IPS-20b (cell line): ENCODE measurements around the gene TMEM94.
A peak's percentile ranks its signal among the peaks of the same experiment; 100 is the strongest.
"Not testable (repeated sequence)": the region's sequence is repeated elsewhere in the genome, so short reads cannot be mapped to it uniquely, and the experiment has no call there.

Experiments used
- H3K27ac ChIP-seq: one replicate; pipeline ENCODE4 v1.5.1; 2013; ENCODE audit warnings: low read length
- H3K27me3 ChIP-seq: 2 replicates; pipeline ENCODE4 v1.6.1; 2013; ENCODE audit warnings: mild to moderate bottlenecking, low read length, inconsistent platforms; ENCODE audit not compliant: insufficient read depth
- H3K36me3 ChIP-seq: 2 replicates; pipeline ENCODE4 v1.6.1; 2013; ENCODE audit warnings: low read depth, mild to moderate bottlenecking, inconsistent platforms, low read length, moderate library complexity; ENCODE audit not compliant: insufficient read depth
- H3K4me1 ChIP-seq: 2 replicates; pipeline ENCODE4 v1.6.1; 2013; ENCODE audit warnings: mild to moderate bottlenecking, control low read depth, inconsistent platforms, low read length, moderate library complexity; ENCODE audit not compliant: insufficient read depth
- H3K4me3 ChIP-seq: 2 replicates; pipeline ENCODE4 v1.5.1; 2013; ENCODE audit warnings: mild to moderate bottlenecking, low read length, inconsistent platforms
- H3K9ac ChIP-seq: 2 replicates; pipeline ENCODE4 v1.6.1; 2013; ENCODE audit warnings: low read depth, mild to moderate bottlenecking, inconsistent platforms, low read length, moderate library complexity
- H3K9me3 ChIP-seq: 2 replicates; pipeline ENCODE4 v1.6.1; 2013; ENCODE audit warnings: mild to moderate bottlenecking, low read depth, low read length, inconsistent platforms; ENCODE audit not compliant: insufficient read depth

The TMEM94 gene

GRCh38 chr17:75471207-75471606 is 14.8 kb downstream of the TMEM94 start:
- Histone ChIP-seq H3K36me3 (peaks cover 13% of the 10 kb centered on the region), H3K9me3 (no peaks in the 10 kb centered on the region), H3K9ac (no peak overlapping the region), H3K4me3 (no peak overlapping the region), H3K27me3 (no peaks in the 10 kb centered on the region), H3K4me1 (no peaks in the 10 kb centered on the region), H3K27ac (no peak overlapping the region)

- H3K9me3 ChIP-seq, result no peaks in the 10 kb centered on the region
- no peak overlapping the region for H3K9ac ChIP-seq
- H3K27me3 ChIP-seq, result no peaks in the 10 kb centered on the region
- H3K4me3 ChIP-seq, result no peak overlapping the region
- H3K36me3 ChIP-seq, result peaks cover 20% of the 10 kb centered on the region
- no peaks in the 10 kb centered on the region for H3K4me1 ChIP-seq
- no peak overlapping the region for H3K27ac ChIP-seq
Measured at GRCh38 chr17:75472119-75472518, 15.7 kb downstream of the TMEM94 start.

GRCh38 chr17:75473246-75473645 is 16.8 kb downstream of the TMEM94 start:
- no peak overlapping the region for H3K9ac ChIP-seq
- no peak overlapping the region for H3K4me3 ChIP-seq
- H3K9me3 ChIP-seq, result no peaks in the 10 kb centered on the region
- H3K4me1 ChIP-seq, result no peaks in the 10 kb centered on the region
- no peak overlapping the region for H3K27ac ChIP-seq
- peaks cover 21% of the 10 kb centered on the region for H3K36me3 ChIP-seq
- no peaks in the 10 kb centered on the region for H3K27me3 ChIP-seq

GRCh38 chr17:75474736-75475135 is 18.3 kb downstream of the TMEM94 start:
- H3K4me1 ChIP-seq, result no peaks in the 10 kb centered on the region
- no peaks in the 10 kb centered on the region for H3K9me3 ChIP-seq
- no peak overlapping the region for H3K4me3 ChIP-seq
- H3K36me3 ChIP-seq, result peaks cover 21% of the 10 kb centered on the region
- no peak overlapping the region for H3K9ac ChIP-seq
- no peak overlapping the region for H3K27ac ChIP-seq
- no peaks in the 10 kb centered on the region for H3K27me3 ChIP-seq

GRCh38 chr17:75475144-75475835 is 18.9 kb downstream of the TMEM94 start:
- no peak overlapping the region for H3K27ac ChIP-seq
- H3K9ac ChIP-seq, result no peak overlapping the region; the same call in 1 of the 2 replicates
- H3K4me3 ChIP-seq, result no peak overlapping the region
- H3K4me1 ChIP-seq, result no peaks in the 10 kb centered on the region
- H3K27me3 ChIP-seq, result no peaks in the 10 kb centered on the region
- H3K9me3 ChIP-seq, result no peaks in the 10 kb centered on the region
- H3K36me3 ChIP-seq, result peaks cover 21% of the 10 kb centered on the region

- H3K4me3 ChIP-seq, result no peak overlapping the region
- no peak overlapping the region for H3K27ac ChIP-seq
- H3K27me3 ChIP-seq, result no peaks in the 10 kb centered on the region
- no peaks in the 10 kb centered on the region for H3K9me3 ChIP-seq
- H3K4me1 ChIP-seq, result no peaks in the 10 kb centered on the region
- no peak overlapping the region for H3K9ac ChIP-seq
- peaks cover 21% of the 10 kb centered on the region for H3K36me3 ChIP-seq
Measured at GRCh38 chr17:75475851-75476250, 19.4 kb downstream of the TMEM94 start.

GRCh38 chr17:75476271-75476671 is 19.8 kb downstream of the TMEM94 start:
- H3K9ac ChIP-seq, result no peak overlapping the region
- H3K36me3 ChIP-seq, result peaks cover 21% of the 10 kb centered on the region
- no peaks in the 10 kb centered on the region for H3K9me3 ChIP-seq
- no peak overlapping the region for H3K4me3 ChIP-seq
- H3K4me1 ChIP-seq, result no peaks in the 10 kb centered on the region
- H3K27ac ChIP-seq, result no peak overlapping the region
- no peaks in the 10 kb centered on the region for H3K27me3 ChIP-seq

GRCh38 chr17:75476752-75477489 is 20.5 kb downstream of the TMEM94 start:
- H3K36me3 ChIP-seq, result peaks cover 17% of the 10 kb centered on the region

GRCh38 chr17:75477490-75477862 is 21.0 kb downstream of the TMEM94 start:
- peaks cover 13% of the 10 kb centered on the region for H3K36me3 ChIP-seq
- not testable (repeated sequence) for H3K9me3 ChIP-seq, H3K4me3 ChIP-seq, H3K9ac ChIP-seq, H3K27me3 ChIP-seq, H3K4me1 ChIP-seq, H3K27ac ChIP-seq

More at GRCh38 chr17:75476752-75477489, 20.5 kb downstream of the TMEM94 start:
- H3K9ac ChIP-seq, result no peak overlapping the region
- no peaks in the 10 kb centered on the region for H3K27me3 ChIP-seq
- H3K9me3 ChIP-seq, result no peaks in the 10 kb centered on the region
- H3K4me3 ChIP-seq, result no peak overlapping the region
- no peaks in the 10 kb centered on the region for H3K4me1 ChIP-seq
- no peak overlapping the region for H3K27ac ChIP-seq

- Histone ChIP-seq H3K27ac (no peak overlapping the region), H3K9ac (0 out of 2 replicates have a peak overlapping the region, but pooled peaks have one; percentile 48), H3K4me1 (no peaks in the 10 kb centered on the region), H3K9me3 (no peaks in the 10 kb centered on the region), H3K27me3 (no peaks in the 10 kb centered on the region), H3K36me3 (peaks cover 8% of the 10 kb centered on the region; the same call in 1 of the 2 replicates), H3K4me3 (no peak overlapping the region)
Measured at GRCh38 chr17:75478508-75478907, 22.1 kb downstream of the TMEM94 start.

- Histone ChIP-seq H3K27me3 (no peaks in the 10 kb centered on the region), H3K4me1 (no peaks in the 10 kb centered on the region), H3K36me3 (peaks cover 8% of the 10 kb centered on the region; the same call in 1 of the 2 replicates), H3K9ac (no peak overlapping the region), H3K9me3 (no peaks in the 10 kb centered on the region), H3K27ac (no peak overlapping the region), H3K4me3 (no peak overlapping the region)
Measured at GRCh38 chr17:75480281-75480680, 23.8 kb downstream of the TMEM94 start.
